OCI-LY1 (cell line): ENCODE results near the gene SLC30A3.

Experiments used
- EZH2 ChIP-seq: fragments of 200-600 bp; sonication (generic), shearing (Covaris generic); IDR thresholded peaks from 2 replicates; pipeline ENCODE4 v1.8.0; 2017; ENCODE audit warnings: borderline replicate concordance, mixed run types, mild to moderate bottlenecking, antibody characterized with exemption, low read length, moderate library complexity, mixed read lengths
- TF ChIP-seq, protein P1 (sequence below): fragments of 200-600 bp; sonication (generic), shearing (Covaris generic); IDR thresholded peaks from 2 replicates; pipeline ENCODE4 v1.5.1; 2017; ENCODE audit warnings: mild to moderate bottlenecking, antibody characterized with exemption, low read length, moderate library complexity, mixed read lengths

DNA sequence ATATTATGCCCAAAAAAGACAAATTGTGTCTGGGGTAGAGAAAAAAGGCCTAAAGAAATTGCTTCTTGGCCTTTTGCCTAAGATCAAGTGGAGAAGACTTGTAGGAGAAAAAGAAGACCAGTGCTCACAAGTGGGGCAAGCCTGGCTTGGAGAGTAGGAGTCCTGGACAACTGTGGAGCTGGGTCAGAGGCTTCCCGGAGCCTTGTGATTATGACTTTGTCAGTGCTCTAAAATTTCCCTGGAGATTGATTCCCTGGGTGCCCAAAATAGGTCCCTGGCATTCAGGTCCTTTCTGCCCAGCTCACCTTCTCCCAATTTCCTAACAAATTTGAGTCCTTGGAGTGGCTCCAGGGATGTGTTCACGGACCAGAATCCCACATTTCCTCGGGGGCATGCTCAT lies 18.6 kb upstream of the SLC30A3 start:
- TF ChIP-seq, protein P1, sequence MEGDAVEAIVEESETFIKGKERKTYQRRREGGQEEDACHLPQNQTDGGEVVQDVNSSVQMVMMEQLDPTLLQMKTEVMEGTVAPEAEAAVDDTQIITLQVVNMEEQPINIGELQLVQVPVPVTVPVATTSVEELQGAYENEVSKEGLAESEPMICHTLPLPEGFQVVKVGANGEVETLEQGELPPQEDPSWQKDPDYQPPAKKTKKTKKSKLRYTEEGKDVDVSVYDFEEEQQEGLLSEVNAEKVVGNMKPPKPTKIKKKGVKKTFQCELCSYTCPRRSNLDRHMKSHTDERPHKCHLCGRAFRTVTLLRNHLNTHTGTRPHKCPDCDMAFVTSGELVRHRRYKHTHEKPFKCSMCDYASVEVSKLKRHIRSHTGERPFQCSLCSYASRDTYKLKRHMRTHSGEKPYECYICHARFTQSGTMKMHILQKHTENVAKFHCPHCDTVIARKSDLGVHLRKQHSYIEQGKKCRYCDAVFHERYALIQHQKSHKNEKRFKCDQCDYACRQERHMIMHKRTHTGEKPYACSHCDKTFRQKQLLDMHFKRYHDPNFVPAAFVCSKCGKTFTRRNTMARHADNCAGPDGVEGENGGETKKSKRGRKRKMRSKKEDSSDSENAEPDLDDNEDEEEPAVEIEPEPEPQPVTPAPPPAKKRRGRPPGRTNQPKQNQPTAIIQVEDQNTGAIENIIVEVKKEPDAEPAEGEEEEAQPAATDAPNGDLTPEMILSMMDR: no peak
- no peak for TF ChIP-seq EZH2
